ENCODE measurements around the gene POLA2.
"Not testable (repeated sequence)": the region's sequence is repeated elsewhere in the genome, so short reads cannot be mapped to it uniquely, and the experiment has no call there.

POLA2 gene

DNA sequence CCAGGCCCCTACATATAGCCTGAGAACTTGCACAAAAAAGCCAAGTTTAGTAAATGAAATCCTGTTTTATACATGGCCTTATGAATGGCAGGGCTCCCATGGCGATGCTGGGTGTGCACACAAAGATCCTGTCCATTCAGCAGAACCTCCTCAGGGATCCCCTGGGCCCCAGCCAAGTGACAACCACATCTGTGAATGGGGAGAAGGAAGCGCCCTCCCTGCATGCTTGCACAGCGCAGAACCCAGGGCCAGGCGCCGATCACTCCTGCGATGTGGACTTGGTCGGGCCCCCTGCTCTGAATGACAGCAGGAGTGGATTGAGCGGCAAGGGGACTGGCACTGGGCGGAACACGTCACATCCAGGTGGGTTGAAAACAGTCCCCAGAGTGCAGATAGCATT is 48.5 kb downstream of the POLA2 start:
- no peak for DNase-seq

DNA sequence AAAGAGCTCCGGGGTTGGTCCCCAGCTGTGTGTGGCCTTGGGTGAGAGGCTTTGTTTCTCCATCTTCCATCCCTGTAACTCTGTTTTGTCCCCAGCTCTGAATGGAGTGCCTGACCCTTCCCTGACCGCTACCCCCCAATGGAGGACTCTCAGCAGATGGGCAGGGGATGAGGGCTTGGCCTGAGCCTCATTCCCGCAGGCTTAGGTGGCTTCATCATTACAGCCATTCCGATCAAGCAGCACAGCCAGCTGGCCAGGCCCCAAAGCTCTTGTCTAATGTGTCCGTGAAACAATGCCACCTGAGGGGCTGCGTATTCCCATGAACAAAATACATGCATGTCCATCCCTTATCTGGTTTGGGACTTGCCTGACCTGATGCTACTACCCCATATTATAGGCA is 49.0 kb downstream of the POLA2 start:
- no peak for DNase-seq

DNA sequence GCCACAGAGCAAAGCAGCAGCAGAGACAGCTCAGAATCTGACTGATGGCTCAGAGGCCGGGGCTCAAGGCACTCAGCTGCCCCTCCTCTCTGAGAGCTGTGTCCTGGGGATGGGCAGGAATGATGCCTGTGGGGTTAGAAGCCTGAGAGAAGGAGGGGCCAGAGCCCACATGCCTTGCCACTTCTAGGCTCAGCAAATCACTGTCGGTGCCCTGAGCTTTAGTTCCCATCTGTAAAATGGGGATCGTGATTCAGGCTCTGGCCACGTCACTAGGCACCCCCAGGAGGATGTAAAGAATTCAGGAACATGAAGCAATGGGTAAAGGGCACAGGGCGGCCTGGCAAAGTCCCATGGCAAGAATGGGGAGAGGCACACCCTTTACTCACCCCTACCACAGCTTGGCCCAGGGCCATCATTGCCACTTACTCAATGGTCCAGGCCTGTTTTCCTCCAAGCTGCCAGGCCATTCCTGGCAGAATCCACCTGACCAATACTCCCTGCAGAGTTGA is 49.5 kb downstream of the POLA2 start:
- DNase-seq, result no peak

DNA sequence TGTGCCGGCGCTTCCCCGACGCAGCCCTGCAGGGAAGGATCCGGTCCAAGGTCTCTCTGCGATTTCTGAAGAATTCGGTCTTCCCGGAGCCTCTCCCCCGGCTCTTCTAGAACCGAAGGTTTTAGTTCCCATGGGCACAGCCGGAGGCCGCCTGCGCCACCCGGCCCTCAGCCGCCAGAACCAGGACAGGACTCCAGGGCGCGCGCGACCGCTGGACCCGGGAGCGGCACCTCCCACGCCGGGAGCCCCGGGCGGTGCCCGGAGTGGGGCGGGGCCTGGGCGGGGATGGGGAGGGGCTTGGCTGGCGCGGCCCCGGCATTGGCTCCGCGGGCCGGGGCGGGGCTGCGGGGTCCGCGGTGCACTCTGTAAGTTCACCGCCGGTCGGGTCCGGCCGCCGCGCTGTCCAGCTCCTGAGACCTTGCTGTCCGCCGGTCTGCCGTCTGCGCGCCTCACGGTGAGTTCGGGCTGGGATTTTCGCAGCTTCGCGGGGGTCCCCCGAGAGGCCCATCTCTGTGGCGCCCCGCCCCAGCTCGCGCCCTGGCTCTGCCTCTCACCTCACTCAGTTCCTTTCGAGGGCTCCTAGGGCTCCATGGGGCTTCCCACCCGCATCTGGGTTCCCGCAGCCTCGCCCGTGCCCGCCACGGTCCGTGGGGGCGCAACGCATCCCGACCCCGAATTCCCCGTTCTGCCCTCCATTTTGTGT is 52.9 kb downstream of the POLA2 start, which contains the start of gene CDC42EP2:
Gene CDC42EP2, plus strand, starts transcription at position 366 of the 703 bp plus-strand sequence. CDS start 6,033 bp downstream, outside the sequence.
- peak; percentile 62 for DNase-seq

DNA sequence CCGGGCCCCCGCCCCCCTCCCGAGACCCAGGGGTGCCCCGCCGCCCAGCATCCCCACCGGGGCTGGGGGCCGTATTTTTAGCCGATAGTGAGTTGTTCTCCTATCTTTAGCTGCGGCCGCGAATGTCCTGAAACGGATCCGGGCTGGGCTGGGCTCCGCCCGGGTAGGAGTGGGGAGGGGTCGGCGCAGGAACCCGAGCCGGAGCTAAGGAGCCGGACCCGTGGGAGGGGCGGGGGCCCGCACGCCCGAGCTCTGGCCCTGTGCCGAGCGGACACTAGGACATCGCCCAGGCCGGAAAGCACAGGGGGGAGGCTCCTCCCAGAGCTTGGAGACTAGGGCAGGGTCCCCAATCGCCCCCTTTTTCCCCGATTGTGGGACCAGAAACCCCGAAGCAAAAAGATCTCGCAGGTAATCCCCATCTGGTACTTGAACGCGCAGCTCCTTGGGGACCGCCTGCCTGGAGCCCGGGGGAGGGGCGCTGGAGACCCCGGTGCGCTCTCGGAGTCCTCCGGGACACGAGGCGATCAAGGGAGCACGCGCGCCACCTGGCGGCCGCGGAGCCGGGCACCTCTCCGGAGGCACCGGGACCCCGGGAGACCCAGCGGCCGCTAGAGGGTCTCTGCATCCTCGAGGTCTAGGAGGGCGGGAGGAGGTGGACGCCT is 53.6 kb downstream of the POLA2 start:
- DNase-seq, result peak; percentile 75

DNA sequence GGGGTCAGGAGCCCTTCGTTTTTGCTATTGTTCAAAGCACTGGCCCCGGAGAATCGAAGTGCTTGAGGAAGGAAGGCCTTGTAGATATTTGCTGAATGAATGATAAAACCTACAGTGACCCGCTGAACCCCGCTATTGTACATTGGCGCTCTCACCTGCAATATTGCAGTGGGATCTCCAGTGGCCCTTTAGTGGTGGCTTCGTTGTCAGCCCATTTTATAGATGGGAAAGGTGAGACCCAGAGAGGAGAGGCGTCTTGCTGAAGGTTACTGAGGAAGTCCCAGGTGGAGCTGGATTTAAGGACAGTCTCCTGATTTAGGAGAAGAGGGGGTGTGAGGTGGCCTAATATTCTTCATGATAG is 54.1 kb downstream of the POLA2 start:
- DNase-seq, result no peak

DNA sequence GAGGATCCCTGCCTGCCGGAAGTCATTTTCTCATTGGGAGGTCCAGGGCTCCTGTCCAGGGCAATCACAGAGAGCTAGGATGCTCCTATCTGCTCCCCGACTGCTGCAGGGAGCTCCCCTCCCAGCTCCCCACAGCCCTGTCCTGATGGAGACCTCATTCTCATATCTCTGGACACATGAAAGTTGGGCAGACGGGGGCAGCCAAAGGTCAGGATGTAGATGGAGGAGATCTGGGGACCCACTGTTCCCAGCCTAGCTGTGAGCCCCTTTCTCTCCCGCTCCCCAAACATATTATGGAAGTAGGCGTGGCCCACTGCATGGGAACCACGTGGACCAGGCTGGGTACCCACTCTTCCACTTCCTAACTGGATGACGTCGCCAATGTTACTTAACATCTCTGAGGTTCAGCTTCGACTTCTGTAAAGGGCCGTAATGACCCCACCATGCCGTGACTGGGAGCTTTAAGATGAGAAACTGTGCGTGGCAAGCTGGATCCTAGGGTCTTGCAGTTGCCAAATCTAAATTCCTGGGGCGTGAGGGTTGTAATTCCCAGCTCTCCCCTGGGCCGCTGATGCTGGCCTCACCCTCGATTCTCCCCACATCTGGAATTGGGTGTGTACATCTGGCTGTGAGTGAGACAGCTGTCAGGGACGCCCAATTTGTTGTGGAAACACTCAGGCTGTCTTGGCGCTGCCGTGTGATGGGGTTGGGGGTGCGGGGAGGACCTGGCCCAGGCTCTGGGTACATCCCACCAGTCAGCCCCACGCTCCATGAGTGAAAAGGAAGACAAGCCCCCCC is 54.7 kb downstream of the POLA2 start:
- DNase-seq, result no peak

DNA sequence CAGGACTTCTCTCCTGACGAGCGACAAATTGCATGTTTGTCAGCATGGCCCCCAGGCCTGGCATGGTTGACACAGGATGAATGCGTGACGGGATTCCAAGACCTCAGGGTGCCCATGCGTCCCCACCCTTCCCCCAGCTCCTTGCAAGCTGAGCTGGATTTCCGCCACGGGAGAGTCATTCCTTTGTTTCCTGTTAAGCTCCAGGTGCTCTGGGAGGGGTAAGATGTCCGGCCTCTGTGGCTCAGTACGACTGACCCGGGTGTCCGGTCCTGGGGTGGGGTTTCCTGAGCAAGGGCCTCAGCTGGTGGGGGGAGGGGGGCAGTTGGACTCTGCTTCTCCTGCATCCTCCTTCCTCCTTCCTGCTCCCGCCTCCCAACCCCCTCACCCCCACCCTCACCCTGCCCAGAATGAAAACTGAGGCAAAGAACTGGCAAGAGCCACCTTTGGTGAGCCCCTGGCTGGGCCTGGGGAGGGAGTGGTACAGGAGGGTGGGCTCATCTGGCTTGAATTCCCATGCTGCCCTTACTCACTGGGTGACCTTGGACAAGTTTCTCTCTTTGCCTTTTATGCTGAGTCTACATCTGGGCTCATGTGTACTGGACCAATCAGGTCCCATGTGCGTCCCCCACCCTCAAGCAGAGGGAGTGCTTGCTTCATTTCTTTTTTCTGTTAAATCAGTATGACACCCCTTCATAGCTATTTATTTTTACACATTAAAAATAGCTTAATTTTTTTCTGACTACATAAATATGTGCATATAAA is 55.4 kb downstream of the POLA2 start:
- DNase-seq, result no peak

DNA sequence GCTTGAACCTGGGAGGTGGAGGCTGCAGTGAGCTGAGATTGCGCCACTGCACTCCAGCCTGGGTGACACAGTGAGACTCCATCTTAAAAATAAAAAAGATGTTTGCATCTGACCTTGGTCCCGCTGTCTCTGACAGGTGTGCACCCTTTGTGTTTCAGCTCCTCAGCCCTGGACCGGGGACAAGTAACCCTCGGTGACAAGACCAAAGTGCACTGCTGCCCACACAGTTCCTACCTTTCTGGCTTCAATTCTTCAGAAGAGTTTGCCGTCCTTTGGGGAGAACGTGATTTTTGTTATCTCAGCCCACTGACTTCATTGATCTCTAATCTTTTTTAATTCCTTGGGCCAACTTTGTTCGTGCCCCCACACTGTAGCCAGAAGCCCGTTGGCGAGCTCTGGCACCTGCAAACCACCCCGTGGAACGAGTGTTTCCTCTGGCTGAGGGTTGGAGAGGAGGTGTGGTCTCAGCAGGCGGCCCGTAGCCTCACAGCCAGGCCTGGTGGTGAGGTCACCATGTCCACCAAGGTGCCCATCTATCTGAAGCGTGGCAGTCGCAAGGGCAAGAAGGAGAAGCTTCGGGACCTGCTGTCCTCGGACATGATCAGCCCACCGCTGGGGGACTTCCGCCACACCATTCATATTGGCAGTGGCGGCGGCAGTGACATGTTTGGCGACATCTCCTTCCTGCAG is 58.8 kb downstream of the POLA2 start:
- no peak for DNase-seq

DNA sequence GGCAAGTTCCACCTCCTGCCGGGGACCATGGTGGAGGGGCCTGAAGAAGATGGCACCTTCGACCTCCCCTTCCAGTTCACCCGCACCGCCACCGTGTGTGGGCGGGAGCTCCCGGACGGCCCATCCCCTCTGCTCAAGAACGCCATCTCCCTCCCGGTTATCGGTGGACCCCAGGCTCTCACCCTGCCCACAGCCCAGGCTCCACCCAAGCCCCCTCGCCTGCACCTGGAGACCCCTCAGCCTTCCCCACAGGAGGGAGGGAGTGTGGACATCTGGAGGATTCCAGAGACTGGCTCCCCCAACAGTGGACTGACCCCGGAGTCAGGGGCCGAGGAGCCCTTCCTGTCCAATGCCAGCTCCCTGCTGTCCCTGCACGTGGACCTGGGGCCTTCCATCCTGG is 59.3 kb downstream of the POLA2 start:
- DNase-seq, result no peak

DNA sequence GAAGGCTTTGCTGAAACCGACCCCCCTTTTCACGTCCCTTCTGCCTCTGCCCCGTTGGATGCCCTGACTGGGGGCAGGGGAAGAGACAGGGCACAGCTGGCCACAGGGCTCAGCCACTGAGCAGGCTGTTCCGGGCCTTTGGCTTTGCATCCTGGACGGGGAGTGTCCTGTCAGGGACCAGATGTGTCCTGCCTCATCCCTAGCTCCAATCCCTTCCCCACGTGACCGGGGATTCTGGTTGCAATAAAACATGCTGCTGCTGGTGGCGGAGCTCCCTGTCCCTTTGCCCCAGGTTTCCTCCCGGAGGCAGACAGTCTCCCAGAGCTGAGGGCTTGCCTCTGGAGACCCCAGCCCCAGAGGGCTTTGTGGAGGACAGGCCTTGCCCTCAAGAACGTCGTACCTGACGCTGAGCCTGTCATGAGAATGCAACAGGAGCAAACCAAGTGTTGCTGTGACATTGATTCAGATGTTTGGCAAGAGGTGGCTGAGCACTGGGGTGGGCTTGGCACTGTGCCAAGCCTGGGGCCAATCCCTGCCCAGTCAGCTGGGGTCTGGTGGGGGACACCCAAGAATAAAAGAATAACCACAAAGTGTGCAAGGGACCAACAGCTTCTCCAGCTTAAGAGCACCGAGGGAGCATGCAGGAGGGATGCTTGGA is 60.2 kb downstream of the POLA2 start:
- no peak for DNase-seq

DNA sequence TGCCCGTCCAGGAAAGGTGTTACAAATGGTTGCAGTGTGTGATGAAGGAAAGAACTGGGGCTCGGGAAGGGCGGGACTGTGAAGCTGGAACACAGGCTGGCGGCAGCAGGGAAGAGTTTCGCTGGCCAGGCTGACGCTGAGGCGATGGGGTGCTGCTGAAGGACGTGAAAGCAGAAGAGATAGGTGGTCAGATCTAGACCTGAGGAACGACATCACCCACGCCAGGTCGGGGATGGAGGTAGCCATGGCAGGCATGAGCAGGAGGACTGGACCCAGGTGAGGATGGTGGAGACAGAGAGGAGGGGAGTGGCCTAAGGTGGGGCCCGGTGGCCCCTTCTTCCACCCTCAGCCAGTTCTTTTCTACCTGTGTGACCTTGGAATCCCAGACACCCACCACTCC is 62.1 kb downstream of the POLA2 start:
- no peak for DNase-seq

DNA sequence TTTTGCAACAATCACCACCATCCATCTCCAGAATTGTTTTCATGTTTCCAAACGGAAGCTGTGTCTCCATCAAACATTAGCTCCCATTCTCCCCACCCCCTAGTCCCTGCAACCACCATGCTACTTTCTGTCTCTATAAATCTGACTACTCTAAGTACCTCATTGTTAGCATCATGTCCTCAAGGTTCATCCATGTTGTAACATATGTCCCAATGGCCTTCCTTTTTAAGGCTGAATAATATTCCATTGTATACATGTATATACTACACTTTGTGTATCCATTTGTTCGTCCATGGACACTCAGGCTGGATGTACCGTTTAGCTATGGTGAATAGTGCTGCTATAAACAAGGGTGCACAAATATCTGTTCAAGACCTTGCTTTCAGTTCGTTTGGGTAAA is 63.7 kb downstream of the POLA2 start:
- no peak for DNase-seq

DNA sequence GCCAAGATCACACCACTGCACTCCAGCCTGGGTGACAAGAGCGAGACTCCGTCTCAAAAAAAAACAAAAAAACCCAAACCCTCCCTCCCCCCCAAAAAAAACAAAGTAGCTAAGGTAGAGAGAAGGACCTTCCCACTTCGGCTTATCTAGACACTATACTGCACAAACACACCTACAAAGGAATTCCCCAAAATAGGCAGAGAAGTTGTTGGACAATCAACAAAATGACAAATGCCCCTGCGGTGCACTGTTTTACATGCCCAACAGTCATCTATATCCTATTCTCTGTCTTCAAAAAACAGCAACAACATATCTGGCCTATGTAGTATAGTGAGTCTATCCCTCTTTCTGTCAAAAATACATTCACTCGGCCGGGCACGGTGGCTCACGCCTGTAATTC is 65.3 kb downstream of the POLA2 start:
- DNase-seq, result no peak

DNA sequence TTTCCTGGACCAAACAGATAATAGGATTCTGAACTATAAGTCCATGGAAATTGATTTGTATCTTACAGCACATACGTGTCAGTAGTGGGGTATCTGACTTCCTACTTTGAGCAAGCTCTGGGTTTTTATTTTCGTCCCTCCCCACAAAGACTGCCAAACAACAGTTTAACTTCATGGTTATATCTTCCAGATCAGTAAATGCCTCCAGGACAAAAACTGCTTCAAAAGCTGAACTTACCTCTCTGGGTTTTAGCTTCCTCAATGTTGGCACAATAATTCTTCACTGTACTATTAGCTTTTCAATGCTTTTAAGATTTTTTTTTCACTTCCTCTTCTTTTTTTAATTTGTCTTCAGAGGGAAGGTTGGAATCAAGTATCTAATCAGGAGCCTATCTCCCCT is 67.7 kb downstream of the POLA2 start:
- DNase-seq, result no peak

DNA sequence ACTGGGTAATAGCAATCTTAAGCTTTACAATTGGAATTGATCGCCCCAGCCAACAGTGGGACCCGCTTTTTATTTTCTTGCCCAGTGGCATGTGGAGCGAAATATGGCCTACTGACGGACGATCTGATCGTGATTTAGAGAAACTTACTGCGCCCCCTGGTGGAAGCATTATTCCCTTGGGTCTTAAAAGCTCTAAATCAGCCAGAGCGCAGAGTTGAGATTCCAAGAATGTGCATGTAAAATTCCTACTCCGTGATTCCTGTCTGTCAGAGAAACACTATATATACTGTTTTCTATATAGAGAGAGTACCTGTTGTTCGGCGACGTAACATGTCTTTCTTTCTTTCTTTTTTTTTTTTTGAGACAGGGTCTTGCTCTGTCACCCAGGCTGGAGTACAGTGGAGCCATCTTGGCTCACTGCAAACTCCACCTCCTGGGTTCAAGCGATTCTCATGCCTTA is 68.2 kb downstream of the POLA2 start:
- DNase-seq, result peak; percentile 80

DNA sequence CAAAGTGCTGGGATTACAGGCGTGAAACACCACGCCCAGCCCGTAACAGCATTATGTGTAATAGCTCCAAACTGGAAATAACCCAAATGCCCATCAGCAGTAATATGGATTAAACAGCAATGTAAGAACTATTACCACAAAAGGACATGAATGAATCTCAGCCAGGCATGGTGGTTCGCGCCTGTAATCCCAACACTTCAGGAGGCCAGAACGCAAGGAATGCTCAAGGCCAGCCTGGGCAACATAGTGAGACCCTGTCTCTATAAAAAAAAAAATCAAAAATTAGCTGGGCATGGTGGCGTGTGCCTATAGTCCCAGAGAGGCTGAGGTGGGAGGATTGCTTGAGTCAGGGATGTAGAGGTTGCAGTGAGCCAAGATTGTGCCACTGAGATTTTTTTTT is 68.8 kb downstream of the POLA2 start:
- DNase-seq, result no peak

DNA sequence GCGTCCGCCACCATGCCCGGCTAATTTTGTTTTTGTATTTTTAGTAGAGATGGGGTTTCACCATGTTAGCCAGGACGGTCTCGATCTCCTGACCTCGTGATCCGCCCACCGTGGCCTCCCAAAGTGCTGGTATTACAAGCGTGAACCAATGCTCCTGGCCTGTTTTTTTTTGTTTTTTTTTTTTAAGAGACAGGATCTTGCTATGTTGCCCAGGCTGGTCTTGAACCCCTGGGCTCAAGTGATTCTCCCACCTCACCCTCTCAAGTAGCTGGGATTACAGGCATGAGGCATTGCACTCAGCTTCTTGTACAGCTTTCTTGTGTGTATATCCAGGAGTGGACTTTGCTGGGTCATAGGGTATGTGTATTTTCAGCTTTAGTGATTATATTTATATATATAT is 70.8 kb downstream of the POLA2 start:
- DNase-seq, result not testable (repeated sequence)

DNA sequence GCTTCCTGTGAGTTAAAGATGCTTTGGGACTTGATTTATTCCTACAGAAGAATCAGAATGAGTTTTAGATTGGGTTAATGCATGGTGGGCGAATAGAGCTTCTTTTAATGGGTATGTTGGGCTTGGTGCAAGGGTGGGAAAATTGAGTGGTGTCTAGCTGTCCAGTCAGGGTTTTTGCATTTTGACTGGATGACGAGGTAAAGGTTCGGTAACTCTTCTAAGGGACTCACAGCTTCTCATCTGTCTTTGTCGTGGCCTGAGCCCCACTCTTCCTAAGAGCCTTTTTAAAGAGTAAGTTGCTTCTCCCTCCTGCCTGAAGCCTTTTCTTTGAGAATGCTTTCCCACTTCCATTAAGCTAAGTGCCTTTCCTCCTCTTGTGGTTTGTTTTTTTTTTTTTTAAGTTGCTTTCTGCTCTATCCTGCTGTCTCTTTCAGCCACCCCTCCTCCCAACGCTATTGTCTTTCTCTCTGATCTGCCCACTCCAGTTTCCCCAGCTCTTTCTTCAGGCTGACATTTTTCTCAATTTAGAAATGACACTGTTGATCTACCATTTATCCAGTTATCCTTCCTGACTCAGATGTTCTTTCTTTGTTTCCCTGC is 73.0 kb downstream of the POLA2 start:
- DNase-seq, result no peak

DNA sequence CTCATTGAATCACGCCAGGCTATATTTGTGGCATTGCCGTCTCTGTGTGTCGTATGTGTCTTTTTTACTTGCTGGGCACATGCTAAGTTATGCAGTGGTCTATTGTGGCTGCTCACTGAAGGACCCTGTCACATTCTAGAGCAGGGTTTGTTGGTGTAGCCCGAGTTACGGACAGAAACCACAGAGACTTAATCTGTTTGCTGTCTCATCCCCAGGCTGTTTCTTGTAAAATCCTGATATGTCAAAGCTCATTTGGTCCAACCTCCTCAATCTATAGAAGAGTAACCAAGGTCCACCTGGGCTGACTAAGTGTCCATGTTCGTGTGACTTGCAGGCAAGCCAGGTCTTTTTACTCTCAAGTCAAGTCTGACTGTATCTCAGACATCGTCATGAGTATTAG is 76.9 kb downstream of the POLA2 start:
- no peak for DNase-seq

DNA sequence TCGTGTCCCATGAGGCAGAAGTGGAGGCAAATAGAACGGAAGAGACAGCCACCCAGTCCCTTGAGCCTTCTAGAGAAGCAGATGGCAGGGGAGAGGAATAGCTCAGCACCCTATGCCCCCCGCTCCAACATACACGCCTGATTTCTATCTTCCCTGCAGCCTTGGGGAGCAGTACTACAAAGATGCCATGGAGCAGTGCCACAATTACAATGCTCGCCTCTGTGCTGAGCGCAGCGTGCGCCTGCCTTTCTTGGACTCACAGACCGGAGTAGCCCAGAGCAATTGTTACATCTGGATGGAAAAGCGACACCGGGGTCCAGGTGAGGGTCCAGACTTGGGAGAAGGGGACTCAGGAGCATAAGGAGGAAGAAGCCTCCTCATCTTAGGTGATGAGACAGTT is 78.5 kb downstream of the POLA2 start:
- no peak for DNase-seq

All from stimulated activated naive CD4-positive, alpha-beta T cell treated with Interleukin-2 at 50 U/mL for 16 hours (primary cell).